Measurements from ENCODE around the gene HCAR1.
A peak's percentile ranks its signal among the peaks of the same experiment; 100 is the strongest.

HCAR1 gene

GRCh38 chr12:122743895-122744525 lies 13.4 kb upstream of the HCAR1 start:
- Histone ChIP-seq H3K36me3 (ENCODE audit: control insufficient read depth in 5 of 5, insufficient read depth in 5 of 5, low read length in 5 of 5) (no peaks in the 10 kb centered on the region), H3K4me3 (ENCODE audit: low read depth in 1 of 5, low read length in 5 of 5) (no peak overlapping the region), H3K4me1 (ENCODE audit: control insufficient read depth in 5 of 5, insufficient read depth in 5 of 5, low read length in 5 of 5) (peaks cover 0 to 6% (median 0%) of the 10 kb centered on the region in 5 donors), H3K9ac (ENCODE audit: low read length in 5 of 5) (no peak overlapping the region), H3K9me3 (ENCODE audit: control insufficient read depth in 5 of 5, low read length in 5 of 5) (peaks cover 0 to 2% (median 0%) of the 10 kb centered on the region in 5 donors), H3K27ac (ENCODE audit: low read depth, low read length) (no peak overlapping the region), H3K27me3 (ENCODE audit: control insufficient read depth in 5 of 5, insufficient read depth in 4 of 5, low read length in 5 of 5) (no peaks in the 10 kb centered on the region)

- Histone ChIP-seq H3K27ac (ENCODE audit: low read depth, low read length) (no peak overlapping the region), H3K4me1 (ENCODE audit: control insufficient read depth in 5 of 5, insufficient read depth in 5 of 5, low read length in 5 of 5) (peaks cover 0 to 6% (median 0%) of the 10 kb centered on the region in 5 donors), H3K36me3 (ENCODE audit: control insufficient read depth in 5 of 5, insufficient read depth in 5 of 5, low read length in 5 of 5) (no peaks in the 10 kb centered on the region), H3K4me3 (ENCODE audit: low read depth in 1 of 5, low read length in 5 of 5) (no peak overlapping the region), H3K27me3 (ENCODE audit: control insufficient read depth in 5 of 5, insufficient read depth in 4 of 5, low read length in 5 of 5) (no peaks in the 10 kb centered on the region), H3K9ac (ENCODE audit: low read length in 5 of 5) (no peak overlapping the region), H3K9me3 (ENCODE audit: control insufficient read depth in 5 of 5, low read length in 5 of 5) (peaks cover 0 to 2% (median 0%) of the 10 kb centered on the region in 5 donors)
These were observed 9.7 kb upstream of the HCAR1 start for GRCh38 chr12:122740351-122740750.

GRCh38 chr12:122738571-122738970 lies 7.9 kb upstream of the HCAR1 start:
- no peaks in the 10 kb centered on the region for H3K36me3 ChIP-seq (ENCODE audit: control insufficient read depth in 5 of 5, insufficient read depth in 5 of 5, low read length in 5 of 5)
- H3K27ac ChIP-seq (ENCODE audit: low read depth, low read length), result no peak overlapping the region
- no peaks in the 10 kb centered on the region for H3K27me3 ChIP-seq (ENCODE audit: control insufficient read depth in 5 of 5, insufficient read depth in 4 of 5, low read length in 5 of 5)
- H3K4me3 ChIP-seq (ENCODE audit: low read depth in 1 of 5, low read length in 5 of 5), result no peak overlapping the region
- no peak overlapping the region for H3K9ac ChIP-seq (ENCODE audit: low read length in 5 of 5)
- H3K4me1 ChIP-seq (ENCODE audit: control insufficient read depth in 5 of 5, insufficient read depth in 5 of 5, low read length in 5 of 5), result peaks cover 0 to 6% (median 0%) of the 10 kb centered on the region in 5 donors
- peaks cover 0 to 2% (median 0%) of the 10 kb centered on the region in 5 donors for H3K9me3 ChIP-seq (ENCODE audit: control insufficient read depth in 5 of 5, low read length in 5 of 5)

- Histone ChIP-seq H3K4me1 (ENCODE audit: control insufficient read depth in 5 of 5, insufficient read depth in 5 of 5, low read length in 5 of 5) (peaks cover 0 to 36% (median 35%) of the 10 kb centered on the region in 5 donors), H3K9ac (ENCODE audit: low read length in 5 of 5) (no peak overlapping the region), H3K27ac (ENCODE audit: low read depth, low read length) (no peak overlapping the region), H3K36me3 (ENCODE audit: control insufficient read depth in 5 of 5, insufficient read depth in 5 of 5, low read length in 5 of 5) (no peaks in the 10 kb centered on the region), H3K27me3 (ENCODE audit: control insufficient read depth in 5 of 5, insufficient read depth in 4 of 5, low read length in 5 of 5) (no peaks in the 10 kb centered on the region), H3K9me3 (ENCODE audit: control insufficient read depth in 5 of 5, low read length in 5 of 5) (no peaks in the 10 kb centered on the region), H3K4me3 (ENCODE audit: low read depth in 1 of 5, low read length in 5 of 5) (no peak overlapping the region)
These were observed 2.0 kb upstream of the HCAR1 start for GRCh38 chr12:122732611-122733010.

GRCh38 chr12:122732170-122732569 lies 1.5 kb upstream of the HCAR1 start:
- H3K4me1 ChIP-seq (ENCODE audit: control insufficient read depth in 5 of 5, insufficient read depth in 5 of 5, low read length in 5 of 5), result peaks cover 0 to 40% (median 39%) of the 10 kb centered on the region in 5 donors
- no peaks in the 10 kb centered on the region for H3K27me3 ChIP-seq (ENCODE audit: control insufficient read depth in 5 of 5, insufficient read depth in 4 of 5, low read length in 5 of 5)
- no peak overlapping the region for H3K4me3 ChIP-seq (ENCODE audit: low read depth in 1 of 5, low read length in 5 of 5)
- H3K36me3 ChIP-seq (ENCODE audit: control insufficient read depth in 5 of 5, insufficient read depth in 5 of 5, low read length in 5 of 5), result no peaks in the 10 kb centered on the region
- no peak overlapping the region for H3K27ac ChIP-seq (ENCODE audit: low read depth, low read length)
- no peaks in the 10 kb centered on the region for H3K9me3 ChIP-seq (ENCODE audit: control insufficient read depth in 5 of 5, low read length in 5 of 5)
- no peak overlapping the region for H3K9ac ChIP-seq (ENCODE audit: low read length in 5 of 5)

GRCh38 chr12:122729583-122730214 lies 945 bp downstream of the HCAR1 start:
- Histone ChIP-seq H3K4me1 (ENCODE audit: control insufficient read depth in 5 of 5, insufficient read depth in 5 of 5, low read length in 5 of 5) (peaks cover 0 to 58% (median 55%) of the 10 kb centered on the region in 5 donors), H3K36me3 (ENCODE audit: control insufficient read depth in 5 of 5, insufficient read depth in 5 of 5, low read length in 5 of 5) (no peaks in the 10 kb centered on the region), H3K9ac (ENCODE audit: low read length in 5 of 5) (peak overlapping the region in 4 of 5 donors; percentile 55 to 76 (median 68)), H3K4me3 (ENCODE audit: low read depth in 1 of 5, low read length in 5 of 5) (peak overlapping the region; percentile 68 to 80 (median 76)), H3K27me3 (ENCODE audit: control insufficient read depth in 5 of 5, insufficient read depth in 4 of 5, low read length in 5 of 5) (no peaks in the 10 kb centered on the region), H3K9me3 (ENCODE audit: control insufficient read depth in 5 of 5, low read length in 5 of 5) (no peaks in the 10 kb centered on the region), H3K27ac (ENCODE audit: low read depth, low read length) (peak overlapping the region; percentile 79)

GRCh38 chr12:122726080-122726558 lies 4.5 kb downstream of the HCAR1 start:
- Histone ChIP-seq H3K4me1 (ENCODE audit: control insufficient read depth in 5 of 5, insufficient read depth in 5 of 5, low read length in 5 of 5) (peaks cover 0 to 74% (median 52%) of the 10 kb centered on the region in 5 donors), H3K36me3 (ENCODE audit: control insufficient read depth in 5 of 5, insufficient read depth in 5 of 5, low read length in 5 of 5) (no peaks in the 10 kb centered on the region), H3K9me3 (ENCODE audit: control insufficient read depth in 5 of 5, low read length in 5 of 5) (no peaks in the 10 kb centered on the region), H3K27me3 (ENCODE audit: control insufficient read depth in 5 of 5, insufficient read depth in 4 of 5, low read length in 5 of 5) (no peaks in the 10 kb centered on the region), H3K27ac (ENCODE audit: low read depth, low read length) (no peak overlapping the region), H3K9ac (ENCODE audit: low read length in 5 of 5) (peak overlapping the region in 2 of 5 donors; percentile 22 to 55), H3K4me3 (ENCODE audit: low read depth in 1 of 5, low read length in 5 of 5) (peak overlapping the region in 2 of 5 donors; percentile 11 to 32)

- Histone ChIP-seq H3K9ac (ENCODE audit: low read length in 5 of 5) (peak overlapping the region in 1 of 5 donors; percentile 55), H3K9me3 (ENCODE audit: control insufficient read depth in 5 of 5, low read length in 5 of 5) (no peaks in the 10 kb centered on the region), H3K4me3 (ENCODE audit: low read depth in 1 of 5, low read length in 5 of 5) (peak overlapping the region in 3 of 5 donors; percentile 11 to 32 (median 19)), H3K36me3 (ENCODE audit: control insufficient read depth in 5 of 5, insufficient read depth in 5 of 5, low read length in 5 of 5) (no peaks in the 10 kb centered on the region), H3K27ac (ENCODE audit: low read depth, low read length) (no peak overlapping the region), H3K4me1 (ENCODE audit: control insufficient read depth in 5 of 5, insufficient read depth in 5 of 5, low read length in 5 of 5) (peaks cover 0 to 70% (median 50%) of the 10 kb centered on the region in 5 donors), H3K27me3 (ENCODE audit: control insufficient read depth in 5 of 5, insufficient read depth in 4 of 5, low read length in 5 of 5) (no peaks in the 10 kb centered on the region)
These were observed 5.1 kb downstream of the HCAR1 start for GRCh38 chr12:122725452-122726079.

GRCh38 chr12:122724641-122725243 lies 5.9 kb downstream of the HCAR1 start:
- no peak overlapping the region for H3K4me3 ChIP-seq (ENCODE audit: low read depth in 1 of 5, low read length in 5 of 5)
- H3K27me3 ChIP-seq (ENCODE audit: control insufficient read depth in 5 of 5, insufficient read depth in 4 of 5, low read length in 5 of 5), result no peaks in the 10 kb centered on the region
- H3K9me3 ChIP-seq (ENCODE audit: control insufficient read depth in 5 of 5, low read length in 5 of 5), result no peaks in the 10 kb centered on the region
- no peak overlapping the region for H3K27ac ChIP-seq (ENCODE audit: low read depth, low read length)
- H3K4me1 ChIP-seq (ENCODE audit: control insufficient read depth in 5 of 5, insufficient read depth in 5 of 5, low read length in 5 of 5), result peaks cover 0 to 67% (median 48%) of the 10 kb centered on the region in 5 donors
- H3K36me3 ChIP-seq (ENCODE audit: control insufficient read depth in 5 of 5, insufficient read depth in 5 of 5, low read length in 5 of 5), result no peaks in the 10 kb centered on the region
- H3K9ac ChIP-seq (ENCODE audit: low read length in 5 of 5), result no peak overlapping the region

All from subcutaneous abdominal adipose tissue (tissue), 5 donors.